Measurements from ENCODE around the gene CSNK1E. TPM values are rescaled to one million over a fixed set of nuclear protein-coding genes. Genes with fewer than 3 reads are reported as not detected.

CSNK1E gene
- total RNA-seq, 2 donors from 2014 or later = 41.8 to 78.8 TPM

DNA sequence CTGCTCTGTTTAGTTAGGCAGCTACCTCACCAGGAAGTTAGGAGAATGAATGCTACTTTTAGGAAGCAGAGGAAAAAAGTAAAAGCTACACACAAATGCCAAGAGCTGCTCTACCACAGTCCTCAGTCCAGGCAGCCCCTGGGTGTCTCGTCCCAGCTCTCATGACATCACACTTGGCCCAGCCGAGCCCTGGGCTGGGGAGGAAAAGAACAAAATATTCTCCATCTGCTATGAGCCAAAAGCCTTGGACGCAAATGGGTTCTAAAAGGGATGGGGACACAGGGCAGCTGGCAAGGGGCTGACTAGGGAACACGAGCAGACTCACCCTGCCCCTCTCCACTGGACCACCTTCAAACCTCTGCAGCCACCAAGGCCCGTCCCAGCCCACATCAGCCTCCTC is 70.5 kb downstream of the CSNK1E start:
- Histone ChIP-seq H3K36me3 (peaks cover 38% of the 10 kb centered on the region), H3K9me3 (no peaks in the 10 kb centered on the region), H3K4me1 (peaks cover 0 to 64% of the 10 kb centered on the region in 2 donors), H3K27ac (peak overlapping the region; percentile 76 to 78), H3K27me3 (no peaks in the 10 kb centered on the region), H3K4me3 (no peak overlapping the region)
- DNase-seq (ENCODE audit: low spot score) = peak; percentile 81
- TF ChIP-seq, protein P1, sequence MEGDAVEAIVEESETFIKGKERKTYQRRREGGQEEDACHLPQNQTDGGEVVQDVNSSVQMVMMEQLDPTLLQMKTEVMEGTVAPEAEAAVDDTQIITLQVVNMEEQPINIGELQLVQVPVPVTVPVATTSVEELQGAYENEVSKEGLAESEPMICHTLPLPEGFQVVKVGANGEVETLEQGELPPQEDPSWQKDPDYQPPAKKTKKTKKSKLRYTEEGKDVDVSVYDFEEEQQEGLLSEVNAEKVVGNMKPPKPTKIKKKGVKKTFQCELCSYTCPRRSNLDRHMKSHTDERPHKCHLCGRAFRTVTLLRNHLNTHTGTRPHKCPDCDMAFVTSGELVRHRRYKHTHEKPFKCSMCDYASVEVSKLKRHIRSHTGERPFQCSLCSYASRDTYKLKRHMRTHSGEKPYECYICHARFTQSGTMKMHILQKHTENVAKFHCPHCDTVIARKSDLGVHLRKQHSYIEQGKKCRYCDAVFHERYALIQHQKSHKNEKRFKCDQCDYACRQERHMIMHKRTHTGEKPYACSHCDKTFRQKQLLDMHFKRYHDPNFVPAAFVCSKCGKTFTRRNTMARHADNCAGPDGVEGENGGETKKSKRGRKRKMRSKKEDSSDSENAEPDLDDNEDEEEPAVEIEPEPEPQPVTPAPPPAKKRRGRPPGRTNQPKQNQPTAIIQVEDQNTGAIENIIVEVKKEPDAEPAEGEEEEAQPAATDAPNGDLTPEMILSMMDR (IDR thresholded peaks at IDR 0.05) = no peak

DNA sequence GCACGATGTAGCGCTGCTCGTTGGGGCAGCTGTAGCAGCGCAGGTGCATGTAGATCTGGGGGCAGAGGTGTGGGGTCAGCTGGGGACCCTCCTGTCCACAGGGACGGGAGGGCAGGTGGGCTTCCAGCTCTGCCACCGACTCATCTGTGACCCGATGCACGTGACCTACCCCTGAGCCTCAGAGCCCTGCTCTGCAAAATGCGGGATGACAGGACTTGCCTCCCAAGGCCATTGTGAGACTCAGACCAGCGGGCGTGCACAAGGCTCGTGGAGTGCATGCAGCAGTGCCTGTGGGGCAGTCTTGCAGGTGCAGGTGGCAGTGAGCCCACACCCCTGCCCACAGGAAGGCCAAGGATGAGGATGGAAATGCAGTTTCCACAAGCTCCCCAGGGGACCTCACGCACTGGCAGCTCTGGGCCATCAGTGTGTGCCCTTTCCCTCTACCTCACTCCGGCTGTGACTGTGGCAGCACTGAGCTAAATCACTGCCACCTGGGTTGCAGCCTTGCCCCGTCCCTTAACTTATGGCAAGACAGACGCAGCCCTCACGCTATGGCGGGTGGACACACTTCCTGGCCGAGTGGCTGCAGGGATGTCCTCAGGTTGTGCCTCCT is 71.1 kb downstream of the CSNK1E start:
- no peaks in the 10 kb centered on the region for H3K9me3 ChIP-seq
- H3K27ac ChIP-seq = peak overlapping the region; percentile 76 to 78
- no peak overlapping the region for H3K4me3 ChIP-seq
- peaks cover 0 to 58% of the 10 kb centered on the region in 2 donors for H3K4me1 ChIP-seq
- H3K27me3 ChIP-seq = no peaks in the 10 kb centered on the region
- TF ChIP-seq, protein P1 (IDR thresholded peaks at IDR 0.05) = no peak
- DNase-seq (ENCODE audit: low spot score) = no peak
- peaks cover 38% of the 10 kb centered on the region for H3K36me3 ChIP-seq

DNA sequence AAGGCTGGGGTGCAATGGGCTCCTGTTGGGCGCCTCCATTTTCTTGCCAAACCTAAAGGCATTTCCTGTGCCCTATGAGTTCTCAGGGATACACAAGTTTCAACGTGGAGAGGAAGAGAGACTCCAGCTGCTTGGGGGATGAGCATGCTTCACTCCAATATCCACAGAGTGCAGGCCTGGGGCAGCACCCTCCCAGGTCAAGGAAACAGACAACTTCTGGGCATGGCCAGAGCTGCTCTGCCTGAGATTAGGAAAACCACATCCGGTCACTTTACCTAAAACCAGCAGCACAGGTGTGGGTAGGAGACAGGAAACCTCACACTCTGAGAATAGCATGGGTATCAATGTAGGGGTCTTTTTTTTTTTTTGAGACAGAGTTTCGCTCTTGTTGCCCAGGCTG is 73.1 kb downstream of the CSNK1E start:
- Histone ChIP-seq H3K9me3 (no peaks in the 10 kb centered on the region), H3K4me3 (no peak overlapping the region), H3K27me3 (no peaks in the 10 kb centered on the region), H3K36me3 (peaks cover 38% of the 10 kb centered on the region), H3K27ac (peak overlapping the region; percentile 66 to 67), H3K4me1 (peaks cover 0 to 59% of the 10 kb centered on the region in 2 donors)
- TF ChIP-seq, protein P1 (IDR thresholded peaks at IDR 0.05) = no peak
- DNase-seq (ENCODE audit: low spot score) = no peak

DNA sequence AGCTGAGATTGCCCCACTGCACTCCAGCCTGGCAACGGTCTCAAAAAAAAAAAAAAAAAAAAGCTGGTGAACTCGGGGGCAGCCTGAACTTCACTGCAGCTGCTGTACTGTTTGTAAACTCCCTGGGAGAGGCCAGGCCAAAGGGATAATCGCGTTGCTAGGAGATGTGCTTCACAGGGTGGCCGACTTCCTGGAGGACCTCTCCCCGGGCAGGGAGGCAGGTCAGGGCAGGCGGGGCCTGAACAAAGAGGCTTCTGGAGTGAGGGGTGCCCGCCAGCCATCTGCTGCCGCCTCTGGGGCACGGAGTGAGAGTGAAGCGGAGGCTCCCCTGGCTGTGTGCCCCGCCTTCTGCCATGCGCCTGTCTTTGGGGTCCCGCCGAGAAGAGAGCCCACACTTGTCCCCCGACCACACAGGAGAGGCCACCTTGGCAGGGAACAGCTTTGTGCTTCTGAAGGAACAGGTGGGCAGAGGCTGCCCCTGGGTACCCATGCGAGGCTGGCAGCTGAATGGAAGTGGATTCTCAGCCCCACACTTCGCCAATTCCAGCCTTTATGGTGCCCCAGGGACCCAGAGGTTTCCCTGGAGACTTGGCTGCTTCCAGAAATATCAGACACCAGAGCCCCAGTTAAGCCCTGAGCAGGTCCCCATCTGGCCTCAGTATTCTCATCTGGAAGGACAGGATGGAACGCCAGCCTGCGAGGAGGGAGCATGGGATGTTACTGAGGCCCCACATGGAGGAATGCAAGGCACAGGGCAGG is 74.0 kb downstream of the CSNK1E start:
- H3K4me1 ChIP-seq = peaks cover 0 to 67% of the 10 kb centered on the region in 2 donors
- DNase-seq (ENCODE audit: low spot score) = no peak
- peaks cover 38% of the 10 kb centered on the region for H3K36me3 ChIP-seq
- no peak overlapping the region for H3K4me3 ChIP-seq
- H3K27ac ChIP-seq = peak overlapping the region; percentile 66 to 67
- TF ChIP-seq, protein P1 (IDR thresholded peaks at IDR 0.05) = no peak
- no peaks in the 10 kb centered on the region for H3K27me3 ChIP-seq
- no peaks in the 10 kb centered on the region for H3K9me3 ChIP-seq

DNA sequence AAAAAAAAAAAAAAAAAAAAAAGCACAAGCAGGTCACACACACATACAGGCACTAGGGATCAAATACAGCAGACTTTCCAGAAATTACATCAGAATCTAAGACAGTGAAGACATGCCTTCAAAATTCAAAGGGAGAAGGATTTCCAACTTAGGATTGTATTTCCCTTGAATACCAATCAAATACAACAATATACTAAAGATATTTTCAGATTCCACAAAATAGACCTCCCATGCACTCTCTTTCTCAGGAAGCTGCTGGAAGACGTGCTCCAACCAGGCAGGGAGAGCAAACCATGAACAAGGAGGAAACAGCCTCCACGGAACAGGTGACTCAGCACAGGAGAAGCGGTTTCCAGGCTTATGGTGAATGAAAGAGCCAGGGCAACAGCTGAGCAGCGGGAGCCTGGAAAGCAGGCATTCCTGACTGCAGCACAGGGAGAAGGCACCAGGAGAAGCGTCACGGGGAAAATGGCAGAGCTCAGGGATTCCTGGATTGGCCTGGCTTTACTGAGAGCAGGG is 76.4 kb downstream of the CSNK1E start:
- Histone ChIP-seq H3K36me3 (peaks cover 28% of the 10 kb centered on the region), H3K4me1 (peaks cover 0 to 61% of the 10 kb centered on the region in 2 donors), H3K4me3 (no peak overlapping the region), H3K9me3 (no peaks in the 10 kb centered on the region), H3K27me3 (no peaks in the 10 kb centered on the region), H3K27ac (no peak overlapping the region)
- TF ChIP-seq, protein P1 (IDR thresholded peaks at IDR 0.05) = no peak
- no peak for DNase-seq (ENCODE audit: low spot score)

Other genes with a start within 250 kb of the CSNK1E start
- under 1 TPM in 1 of 2 donors, not detected in 1; 0.28 TPM for gene SLC16A8, start 233.2 kb downstream of the CSNK1E start, total RNA-seq
- under 1 TPM in 1 of 2 donors, not detected in 1; 0.63 TPM for gene BAIAP2L2, start 206.7 kb downstream of the CSNK1E start, total RNA-seq
- gene PLA2G6, start 135.6 kb downstream of the CSNK1E start, total RNA-seq = 10 to 100 TPM in 1 of 2 donors, 1 to 10 TPM in 1; 9.0 to 15.6 TPM
- gene MAFF, start 115.4 kb downstream of the CSNK1E start, total RNA-seq = 10 to 100 TPM; 24.8 to 43.5 TPM
- gene TMEM184B, start 44.4 kb downstream of the CSNK1E start, total RNA-seq = 10 to 100 TPM; 51.2 to 76.1 TPM
- 10 to 100 TPM in 1 of 2 donors, 1 to 10 TPM in 1; 7.0 to 36.7 TPM for gene KCNJ4, start 137.8 kb upstream of the CSNK1E start, total RNA-seq
- gene KDELR3, start 150.7 kb upstream of the CSNK1E start, total RNA-seq = 1 to 10 TPM; 8.0 to 9.2 TPM
- gene DDX17, start 188.9 kb upstream of the CSNK1E start, total RNA-seq = 100 to 1,000 TPM; 161 to 178 TPM